Small intestine (tissue), 7 donors: ENCODE results near the gene SEMA6B. TPM values are rescaled to one million over a fixed set of nuclear protein-coding genes. Genes with fewer than 3 reads are reported as not detected.

Source experiments
- DNase-seq, 2 donors: peaks; one replicate each; pipeline versions ENCODE4 v3.0.0 to v3.0.0-alpha.2; 2013
- FAIRE-seq: peaks from 2 replicates; lab custom pipeline; 2012; peaks lifted over from hg19 to GRCh38; lab: Jason Lieb, UNC
- H3K27ac ChIP-seq, 3 donors: one replicate each; pipeline ENCODE4 v1.5.1; 2013; ENCODE audit warnings: low read length in 2 of 3, mild to moderate bottlenecking in 2 of 3, control low read depth in 1 of 3, inconsistent platforms in 1 of 3, low read depth in 1 of 3, moderate library complexity in 1 of 3
- H3K27me3 ChIP-seq, 3 donors: one replicate each; pipeline ENCODE4 v1.6.1; 2013; ENCODE audit warnings: low read length in 3 of 3, inconsistent platforms in 1 of 3; ENCODE audit not compliant: control insufficient read depth in 3 of 3, insufficient read depth in 3 of 3
- H3K36me3 ChIP-seq, 3 donors: one replicate each; pipeline ENCODE4 v1.6.1; 2013; ENCODE audit warnings: low read length in 3 of 3, inconsistent platforms in 1 of 3, low read depth in 1 of 3, mild to moderate bottlenecking in 1 of 3, moderate library complexity in 1 of 3; ENCODE audit not compliant: control insufficient read depth in 3 of 3, insufficient read depth in 2 of 3
- H3K4me1 ChIP-seq, 3 donors: one replicate each; pipeline ENCODE4 v1.6.1; 2013; ENCODE audit warnings: low read length in 2 of 3, inconsistent platforms in 1 of 3, low read depth in 1 of 3, mild to moderate bottlenecking in 1 of 3, moderate library complexity in 1 of 3; ENCODE audit not compliant: control insufficient read depth in 3 of 3, insufficient read depth in 2 of 3
- H3K4me3 ChIP-seq, 3 donors: one replicate each; pipeline ENCODE4 v1.5.1; 2013; ENCODE audit warnings: low read length in 3 of 3, control low read depth in 1 of 3, inconsistent platforms in 1 of 3, low read depth in 1 of 3, mild to moderate bottlenecking in 1 of 3, moderate library complexity in 1 of 3
- H3K9me3 ChIP-seq, 2 donors: one replicate each; pipeline ENCODE4 v1.6.1; 2013; ENCODE audit warnings: low read depth in 1 of 2, low read length in 1 of 2; ENCODE audit not compliant: control insufficient read depth in 2 of 2, insufficient read depth in 1 of 2
- WGBS, 3 donors: extraction: QIAGEN DNeasy Blood & Tissue Kit; methylation state at CpG; one replicate each; pipeline ENCODE4 v1.1.7; 2013; 5-methylcytosine and 5-hydroxymethylcytosine counted together
- polyA plus RNA-seq, 4 donors: library from polyadenylated mRNA; stranded (reverse) in 3 of 4; unstranded in 1 of 4; fragments of 200-250 nt in 3 of 4; fragments of 120-200 nt in 1 of 4; gene quantifications; one replicate each; pipeline versions ENCODE4 v1.2.1 to v1.2.3, GENCODE V29; 2013
- donor health status: healthy with polysubstance abuse.
- donor health status: control.
- donor health status: control.
- donor health status: Bipolar disorder and iron deficiency.
- donor health status: healthy.

The SEMA6B gene
- polyA plus RNA-seq, 4 donors: 0.22 to 6.0 (median 2.0) TPM

- DNase-seq: peak in 1 of 2 donors; percentile 54
- Histone ChIP-seq H3K4me1 (no peaks in the 10 kb centered on the region), H3K27me3 (no peaks in the 10 kb centered on the region), H3K27ac (peak overlapping the region in 1 of 3 donors; percentile 17), H3K36me3 (peaks cover 0 to 2% (median 0%) of the 10 kb centered on the region in 3 donors), H3K9me3 (no peaks in the 10 kb centered on the region), H3K4me3 (no peak overlapping the region)
- WGBS, 3 donors: 20 to 30% (median 28%) methylated on average over 38 to 44 of the region's 44 CpGs
- FAIRE-seq: no peak
Observed at GRCh38 chr19:4557971-4558941, 1.2 kb downstream of the SEMA6B start.

GRCh38 chr19:4557144-4557970 lies 2.1 kb downstream of the SEMA6B start:
- DNase-seq (no peak), FAIRE-seq (no peak)
- no peak overlapping the region for H3K27ac ChIP-seq

GRCh38 chr19:4556597-4557127 lies 2.8 kb downstream of the SEMA6B start:
- 59 to 75% (median 71%) methylated on average over 24 to 25 of the region's 25 CpGs for WGBS, 3 donors
- Histone ChIP-seq H3K27me3 (no peaks in the 10 kb centered on the region), H3K27ac (no peak overlapping the region), H3K9me3 (peaks cover 0 to 2% of the 10 kb centered on the region in 2 donors), H3K4me1 (no peaks in the 10 kb centered on the region), H3K36me3 (peaks cover 0 to 2% (median 0%) of the 10 kb centered on the region in 3 donors), H3K4me3 (no peak overlapping the region)
- FAIRE-seq (no peak), DNase-seq (no peak)

More at GRCh38 chr19:4557144-4557970, 2.1 kb downstream of the SEMA6B start:
- Histone ChIP-seq H3K4me1 (no peaks in the 10 kb centered on the region), H3K9me3 (no peaks in the 10 kb centered on the region), H3K36me3 (peaks cover 0 to 2% (median 0%) of the 10 kb centered on the region in 3 donors), H3K27me3 (no peaks in the 10 kb centered on the region), H3K4me3 (no peak overlapping the region)
- 65 to 80% (median 68%) methylated on average over 32 to 33 of the region's 33 CpGs for WGBS, 3 donors

GRCh38 chr19:4555657-4556561 lies 3.6 kb downstream of the SEMA6B start:
- Histone ChIP-seq H3K9me3 (peaks cover 0 to 2% of the 10 kb centered on the region in 2 donors), H3K27ac (no peak overlapping the region), H3K27me3 (no peaks in the 10 kb centered on the region), H3K4me3 (no peak overlapping the region), H3K4me1 (no peaks in the 10 kb centered on the region), H3K36me3 (peaks cover 0 to 2% (median 0%) of the 10 kb centered on the region in 3 donors)
- DNase-seq (no peak), FAIRE-seq (no peak)
- 55 to 72% (median 66%) methylated on average over 41 to 43 of the region's 43 CpGs for WGBS, 3 donors

DNA sequence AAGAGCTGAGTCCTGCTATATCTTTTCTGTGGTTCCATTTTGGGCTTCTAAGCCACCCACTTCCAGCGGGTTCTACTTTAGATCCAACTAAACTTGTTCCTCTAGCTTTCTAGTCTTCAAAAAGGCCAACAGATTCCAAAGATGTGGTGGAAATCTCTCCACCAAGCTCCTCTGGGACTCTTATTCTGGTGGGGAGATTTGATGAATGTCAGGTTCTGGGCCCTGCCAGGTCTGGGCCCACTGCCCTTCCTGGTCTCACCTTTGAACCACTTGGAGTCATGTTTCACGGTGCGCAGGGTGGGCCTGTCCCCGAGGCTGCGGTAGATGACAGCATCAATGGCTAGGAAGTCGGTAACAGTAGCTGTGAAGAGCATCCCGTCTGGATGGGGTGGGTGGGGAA lies 4.8 kb downstream of the SEMA6B start:
- no peaks in the 10 kb centered on the region for H3K27me3 ChIP-seq
- FAIRE-seq: no peak
- 61 to 79% (median 71%) methylated on average over 7 of the region's 7 CpGs for WGBS, 3 donors

DNA sequence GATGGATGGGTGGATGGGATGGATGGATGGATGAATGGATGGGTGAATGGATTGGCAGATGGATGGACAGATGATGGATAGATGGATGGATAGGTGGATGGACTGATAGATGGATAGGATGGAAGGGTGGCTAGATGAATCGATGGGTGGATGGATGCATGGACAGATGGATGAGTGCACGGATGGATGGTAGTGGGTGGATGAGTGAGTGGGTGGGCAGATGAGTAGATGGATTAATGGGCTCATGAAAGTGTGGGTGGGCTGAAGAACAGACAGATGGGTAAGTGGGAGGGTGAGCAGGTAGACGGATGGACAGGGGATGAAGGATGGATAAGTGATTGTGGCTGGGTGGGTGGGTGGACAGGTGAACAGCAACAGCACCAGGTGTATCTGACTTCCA lies 5.7 kb downstream of the SEMA6B start:
- Histone ChIP-seq H3K4me1 (no peaks in the 10 kb centered on the region), H3K9me3 (peaks cover 0 to 2% of the 10 kb centered on the region in 2 donors), H3K4me3 (no peak overlapping the region), H3K36me3 (peaks cover 0 to 4% (median 0%) of the 10 kb centered on the region in 3 donors), H3K27ac (no peak overlapping the region), H3K27me3 (no peaks in the 10 kb centered on the region)
- DNase-seq (no peak), FAIRE-seq (no peak)
- WGBS, 3 donors: 66 to 89% (median 75%) methylated on average over 3 of the region's 3 CpGs

More for the DNA sequence above, 4.8 kb downstream of the SEMA6B start:
- Histone ChIP-seq H3K27ac (no peak overlapping the region), H3K9me3 (peaks cover 0 to 2% of the 10 kb centered on the region in 2 donors), H3K4me3 (no peak overlapping the region), H3K4me1 (no peaks in the 10 kb centered on the region), H3K36me3 (peaks cover 0 to 4% (median 0%) of the 10 kb centered on the region in 3 donors)
- DNase-seq: no peak

- no peaks in the 10 kb centered on the region for H3K27me3 ChIP-seq
- DNase-seq (no peak), FAIRE-seq (no peak)
- no peaks in the 10 kb centered on the region for H3K4me1 ChIP-seq
- H3K36me3 ChIP-seq: peaks cover 0 to 4% (median 0%) of the 10 kb centered on the region in 3 donors
- peaks cover 0 to 2% of the 10 kb centered on the region in 2 donors for H3K9me3 ChIP-seq
- no peak overlapping the region for H3K27ac ChIP-seq
- no peak overlapping the region for H3K4me3 ChIP-seq
Observed at GRCh38 chr19:4553092-4553695, 6.3 kb downstream of the SEMA6B start.
